GM23338 (cell line): Measurements from ENCODE around the gene THBS1.

Experiments used
- CREB1 ChIP-seq: fragments of 250-450 bp; sonication (Bioruptor Pico); IDR thresholded peaks from 2 replicates; pipeline ENCODE4 v1.5.0; 2020; ENCODE audit warnings: low read depth, mild to moderate bottlenecking, moderate library complexity
- CTCF ChIP-seq, 2 experiments: fragments of 200-600 bp in 1 of 2; sonication (generic) in 1 of 2; conservative IDR thresholded peaks; 2 replicates each; pipeline versions ENCODE4 v1.5.1 to v1.6.1; 2016 to 2017; ENCODE audit warnings: antibody characterized with exemption in 2 of 2, low read depth in 2 of 2, mild to moderate bottlenecking in 2 of 2, moderate library complexity in 1 of 2
- EZH2phosphoT487 ChIP-seq: fragments of 200-600 bp; sonication (generic); IDR thresholded peaks from one replicate; pipeline ENCODE4 v1.8.1; 2018; ENCODE audit warnings: antibody characterized with exemption; ENCODE audit not compliant: unreplicated experiment
- POLR2AphosphoS5 ChIP-seq: IDR thresholded peaks from 2 replicates; pipeline ENCODE4 v1.6.1; 2016; ENCODE audit warnings: antibody characterized with exemption, low read depth
- ZNF331 ChIP-seq: fragments of 250-450 bp; sonication (Bioruptor Pico); IDR thresholded peaks from 2 replicates; pipeline ENCODE4 v1.5.0; 2020; ENCODE audit warnings: low read depth, mild to moderate bottlenecking, moderate library complexity

DNA sequence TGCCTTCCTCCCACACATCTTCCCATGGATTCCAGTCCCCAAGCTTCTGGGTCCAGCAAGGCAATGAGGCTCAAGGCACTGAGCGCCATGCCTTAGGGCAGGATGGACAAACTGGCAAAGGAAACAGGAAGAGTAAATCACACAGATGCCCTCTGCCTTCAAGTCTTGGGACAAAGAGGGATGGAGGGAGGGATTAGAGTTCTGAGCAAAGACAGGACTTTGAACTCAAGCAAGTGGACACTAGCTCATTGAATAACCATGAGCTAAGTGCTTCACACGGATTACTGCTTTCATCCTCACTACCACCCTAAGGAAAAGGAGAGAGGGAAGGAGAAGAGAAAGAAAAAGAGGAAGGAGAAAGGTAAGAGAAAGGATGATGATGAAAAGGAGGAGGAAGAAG lies 7.6 kb upstream of the THBS1 start:
- no peak for TF ChIP-seq CTCF (conservative IDR thresholded peaks at IDR 0.05; ENCODE audit: low read depth in 2 of 2)
- no peak for TF ChIP-seq CREB1 (CRISPR knock-in tag)
- TF ChIP-seq POLR2AphosphoS5 = no peak
- no peak for TF ChIP-seq ZNF331
- no peak for TF ChIP-seq EZH2phosphoT487
